Mesenteric fat pad (tissue), 1 donor: ENCODE measurements around the gene PLCXD3. TPM values are rescaled to one million over a fixed set of nuclear protein-coding genes. Genes with fewer than 3 reads are reported as not detected.

Experiments used
- DNase-seq: peaks from one replicate; pipeline ENCODE4 v3.0.0-alpha.2; 2020; ENCODE audit warnings: low spot score
- total RNA-seq: library from RNA; stranded (reverse); fragmentation: NEBNext Ultra II Directional; extraction: Animal tissue kit (Norgen Biotek cat#: 25700); gene quantifications from one replicate; pipeline ENCODE4 v1.2.1, GENCODE V29; 2021
- donor health status: DM: yes; HTN: yes; CAD: no.

Gene PLCXD3
- total RNA-seq, 1 donor from 2014 or later, result 2.4 TPM

- no peak for DNase-seq
Measured at GRCh38 chr5:41289970-41290464, 220.4 kb downstream of the PLCXD3 start.

GRCh38 chr5:41286696-41287095 is 223.7 kb downstream of the PLCXD3 start:
- DNase-seq, result no peak

- DNase-seq, result no peak
Measured at GRCh38 chr5:41286165-41286564, 224.2 kb downstream of the PLCXD3 start.

GRCh38 chr5:41284938-41285337 is 225.5 kb downstream of the PLCXD3 start:
- no peak for DNase-seq

- DNase-seq, result no peak
Measured at GRCh38 chr5:41281215-41281810, 229.1 kb downstream of the PLCXD3 start.

- no peak for DNase-seq
Measured at GRCh38 chr5:41279040-41279439, 231.4 kb downstream of the PLCXD3 start.

- no peak for DNase-seq
Measured at GRCh38 chr5:41277476-41278245, 232.7 kb downstream of the PLCXD3 start.

- DNase-seq, result no peak
Measured at GRCh38 chr5:41275813-41276512, 234.4 kb downstream of the PLCXD3 start.

GRCh38 chr5:41270423-41271251 is 239.8 kb downstream of the PLCXD3 start:
- no peak for DNase-seq

GRCh38 chr5:41268894-41269293 is 241.5 kb downstream of the PLCXD3 start:
- no peak for DNase-seq

GRCh38 chr5:41266377-41266776 is 244.0 kb downstream of the PLCXD3 start:
- DNase-seq, result no peak

- DNase-seq, result no peak
Measured at GRCh38 chr5:41264019-41264418, 246.4 kb downstream of the PLCXD3 start.

GRCh38 chr5:41263335-41263734 is 247.1 kb downstream of the PLCXD3 start:
- DNase-seq, result no peak
